GM12874 (cell line): ENCODE measurements around the gene GCH1.

Experiments used
- TF ChIP-seq, protein P1 (sequence below): IDR thresholded peaks from 2 replicates; pipeline ENCODE4 v1.5.1; 2011; ENCODE audit warnings: low read depth, mild to moderate bottlenecking, control low read depth, low read length, moderate library complexity; ENCODE audit not compliant: insufficient read depth

Gene GCH1

DNA sequence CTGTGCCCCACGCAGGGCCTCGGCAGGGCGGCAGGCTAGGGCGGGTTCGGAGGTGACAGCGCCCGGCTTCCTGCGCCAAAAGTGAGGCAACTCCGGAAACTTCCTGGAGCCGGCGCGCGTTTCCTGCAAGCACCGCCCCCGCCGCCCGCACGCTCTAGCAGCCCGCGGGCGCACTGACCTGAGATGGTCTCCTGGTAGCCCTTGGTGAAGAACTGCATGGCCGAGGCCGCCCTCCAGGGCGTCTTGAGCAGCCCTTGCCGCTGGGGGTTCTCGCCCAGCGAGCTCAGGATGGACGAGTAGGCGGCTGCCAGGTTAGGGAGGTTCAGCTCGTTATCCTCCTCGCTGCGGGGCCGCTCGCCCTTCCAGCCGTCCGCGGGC lies 494 bp downstream of the GCH1 start:
- TF ChIP-seq, protein P1, sequence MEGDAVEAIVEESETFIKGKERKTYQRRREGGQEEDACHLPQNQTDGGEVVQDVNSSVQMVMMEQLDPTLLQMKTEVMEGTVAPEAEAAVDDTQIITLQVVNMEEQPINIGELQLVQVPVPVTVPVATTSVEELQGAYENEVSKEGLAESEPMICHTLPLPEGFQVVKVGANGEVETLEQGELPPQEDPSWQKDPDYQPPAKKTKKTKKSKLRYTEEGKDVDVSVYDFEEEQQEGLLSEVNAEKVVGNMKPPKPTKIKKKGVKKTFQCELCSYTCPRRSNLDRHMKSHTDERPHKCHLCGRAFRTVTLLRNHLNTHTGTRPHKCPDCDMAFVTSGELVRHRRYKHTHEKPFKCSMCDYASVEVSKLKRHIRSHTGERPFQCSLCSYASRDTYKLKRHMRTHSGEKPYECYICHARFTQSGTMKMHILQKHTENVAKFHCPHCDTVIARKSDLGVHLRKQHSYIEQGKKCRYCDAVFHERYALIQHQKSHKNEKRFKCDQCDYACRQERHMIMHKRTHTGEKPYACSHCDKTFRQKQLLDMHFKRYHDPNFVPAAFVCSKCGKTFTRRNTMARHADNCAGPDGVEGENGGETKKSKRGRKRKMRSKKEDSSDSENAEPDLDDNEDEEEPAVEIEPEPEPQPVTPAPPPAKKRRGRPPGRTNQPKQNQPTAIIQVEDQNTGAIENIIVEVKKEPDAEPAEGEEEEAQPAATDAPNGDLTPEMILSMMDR = peak; percentile 40; the same call in 1 of the 2 replicates

DNA sequence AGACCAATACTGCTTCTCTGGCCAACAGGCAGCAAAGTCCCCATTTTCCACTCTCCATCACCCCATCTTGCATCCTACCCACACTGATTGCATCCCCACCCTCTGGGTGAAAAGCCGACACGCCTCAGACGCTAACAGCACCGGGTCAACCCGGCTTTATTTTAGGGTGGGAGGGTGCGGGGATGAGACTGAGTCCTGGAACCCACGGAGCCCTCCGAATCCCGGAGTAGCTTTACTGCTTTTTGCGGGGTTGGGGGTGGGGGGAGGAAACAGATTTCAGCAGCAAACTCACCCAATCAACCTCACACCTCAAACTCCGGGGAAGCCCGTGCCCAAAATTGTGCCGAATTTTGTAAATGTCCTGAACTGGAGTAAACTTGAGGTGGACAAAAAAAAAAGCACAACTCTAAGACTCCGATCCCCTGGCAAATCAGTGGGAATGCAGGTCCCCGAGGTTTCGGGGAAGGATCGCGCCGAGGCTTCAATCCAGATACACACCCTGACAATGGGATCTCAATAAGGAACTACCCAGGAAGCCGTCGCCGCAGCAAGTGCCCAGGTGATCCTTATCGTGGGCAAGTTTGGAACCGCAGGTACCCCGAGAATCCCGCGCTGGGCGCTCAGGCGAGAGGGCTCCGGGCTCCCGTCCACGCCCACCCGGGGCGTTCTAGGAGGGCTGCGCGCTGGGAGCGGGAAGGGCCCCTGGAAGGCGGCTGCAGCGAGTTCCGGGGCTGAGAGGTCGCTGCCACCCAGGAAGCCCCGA lies 1.1 kb downstream of the GCH1 start:
- TF ChIP-seq, protein P1 = no peak

DNA sequence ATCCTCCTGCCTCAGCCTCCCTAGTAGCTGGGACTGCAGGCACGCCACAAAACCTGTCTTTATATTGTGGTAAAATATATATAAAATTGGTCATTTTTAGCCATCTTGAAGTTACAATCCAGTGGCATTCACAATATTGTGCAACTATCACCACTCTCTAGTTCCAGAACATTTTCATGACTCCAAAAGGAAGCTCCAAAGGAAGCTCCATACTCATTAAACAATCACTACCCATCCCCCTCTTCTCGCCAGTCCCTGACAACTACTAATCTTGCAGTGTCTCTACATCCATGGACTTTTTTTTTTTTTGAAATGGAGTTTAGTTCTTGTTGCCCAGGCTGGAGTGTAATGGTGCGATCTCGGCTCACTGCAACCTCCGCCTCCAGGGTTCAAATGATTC lies 3.1 kb downstream of the GCH1 start:
- TF ChIP-seq, protein P1 = no peak

DNA sequence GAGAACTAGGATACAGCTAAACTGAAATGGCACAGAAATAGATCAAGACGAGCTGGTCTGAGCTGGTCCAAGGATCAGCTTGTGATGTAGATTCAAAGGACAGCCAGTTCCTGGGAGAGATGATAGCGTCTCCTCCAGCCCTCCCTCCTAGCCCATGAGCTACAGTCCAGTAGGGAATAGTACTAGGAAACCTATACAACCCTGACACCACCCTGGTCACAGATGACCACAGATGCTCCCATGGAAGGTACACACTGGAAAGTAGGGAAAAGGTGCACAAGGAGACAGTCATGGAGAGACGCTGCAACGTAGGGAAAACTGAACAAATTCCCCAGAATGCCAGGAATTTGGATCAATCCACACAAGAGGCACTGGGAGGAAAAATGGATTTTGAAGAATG lies 6.9 kb downstream of the GCH1 start:
- TF ChIP-seq, protein P1 = no peak

DNA sequence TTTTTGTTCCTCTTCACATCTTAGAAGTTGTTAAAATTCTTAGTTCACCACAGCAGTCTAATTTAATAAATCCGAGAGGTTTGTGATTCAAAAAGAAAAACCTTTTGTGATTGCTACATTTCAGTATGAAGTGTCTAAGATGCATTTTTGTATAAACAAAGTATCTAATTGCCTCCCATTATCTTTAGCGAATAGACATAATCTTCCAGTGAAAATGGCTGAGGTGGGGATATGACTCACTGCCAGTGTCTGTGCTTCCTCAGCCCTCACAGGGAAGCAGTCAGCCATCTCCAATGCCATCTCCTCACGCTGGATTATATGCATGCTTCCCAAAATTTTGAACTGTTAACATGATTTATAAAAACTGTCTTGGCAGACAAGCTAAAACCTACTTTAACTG lies 7.6 kb downstream of the GCH1 start:
- TF ChIP-seq, protein P1 = no peak

DNA sequence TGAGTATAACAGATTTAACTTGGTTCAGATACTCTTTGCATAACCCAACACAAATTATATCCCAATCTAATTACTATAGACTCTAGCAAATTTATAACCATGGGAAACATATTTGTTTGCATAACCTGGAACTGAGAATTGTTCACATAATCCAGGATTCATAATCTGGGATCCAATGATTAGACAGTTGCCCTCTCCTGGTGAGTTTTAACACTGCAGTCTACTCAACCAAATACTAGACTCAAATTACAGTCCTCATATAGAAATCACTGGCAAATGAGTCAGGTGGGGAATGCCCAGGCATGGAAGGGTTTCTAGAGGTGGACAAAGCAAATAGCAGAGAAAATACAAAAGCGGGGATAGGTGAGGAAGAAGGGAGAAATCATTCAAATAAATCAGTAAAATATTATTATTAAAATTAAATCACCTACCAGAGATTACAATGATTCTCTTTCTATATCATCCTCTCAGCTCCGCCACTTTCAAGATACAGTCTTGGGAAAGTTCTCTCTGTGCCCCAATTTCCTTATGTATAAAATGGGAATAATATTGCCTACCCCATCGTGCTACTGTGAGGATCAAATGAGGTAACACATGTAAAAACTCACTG lies 9.4 kb downstream of the GCH1 start:
- TF ChIP-seq, protein P1 = peak; percentile 53; the same call in 1 of the 2 replicates

DNA sequence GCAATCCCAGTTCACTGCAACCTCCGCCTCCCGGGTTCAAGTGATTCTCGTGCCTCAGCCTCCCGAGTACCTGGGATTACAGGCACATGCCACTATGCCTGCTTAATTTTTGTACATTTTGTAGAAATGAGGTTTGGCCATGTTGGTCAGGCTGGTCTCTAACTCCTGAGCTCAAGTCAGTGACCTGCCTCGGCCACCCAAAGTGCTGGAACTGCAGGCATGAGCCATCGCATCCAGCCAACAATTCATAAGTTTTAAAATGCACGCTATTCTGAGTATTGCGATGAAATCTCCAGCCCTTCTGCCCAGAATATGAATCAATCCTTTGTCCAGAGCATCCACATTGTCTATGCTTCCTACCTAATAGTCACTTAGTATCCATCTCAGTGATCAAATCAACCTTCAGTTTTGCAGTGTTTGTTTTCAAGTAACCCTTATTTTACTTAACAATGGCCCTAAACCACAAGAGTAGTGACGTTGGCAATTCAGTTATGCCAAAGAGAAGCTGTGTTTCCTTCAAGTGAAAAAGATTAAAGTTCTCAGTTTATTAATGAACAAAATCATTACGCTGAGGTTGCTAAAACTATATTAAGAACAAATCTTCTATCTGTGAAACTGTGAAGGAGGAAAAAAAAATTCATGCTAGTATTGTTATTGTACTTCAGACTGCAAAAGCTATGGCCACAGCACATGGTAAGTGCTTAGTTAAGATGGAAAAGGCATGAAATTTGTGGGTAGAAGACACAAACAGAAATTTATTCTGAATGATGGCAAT lies 11.0 kb downstream of the GCH1 start:
- TF ChIP-seq, protein P1 = no peak
